K562 (cell line): Measurements from ENCODE around the gene ZRANB3. TPM values are rescaled to one million over a fixed set of nuclear protein-coding genes. Genes with fewer than 3 reads are reported as not detected.

Experiments used
- ATAC-seq: fragments of 200-7000 bp; cut with Tn5 transposase; 3 replicates; pipeline ENCODE4 v1.9.1; 2020; ENCODE audit warnings: moderate library complexity
- BruUV-seq: library from RNA; stranded (reverse); fragments of 400-500 nt; replicated peaks from 2 replicates; lab custom pipeline; 2021; lab: Mats Ljungman, UMichigan
- CTCF ChIA-PET: fragments of 300-600 bp; formaldehyde crosslinking; extraction: SDS; loops from one replicate; lab custom pipeline; 2021; ENCODE audit warnings: low intra/inter-chr PET ratio; lab: Yijun Ruan, JAX
- POLR2A ChIA-PET: fragments of 300-600, 350-650 bp; sonication (Branson Sonifier 250); formaldehyde crosslinking; extraction: SDS; loops from one replicate; lab custom pipeline; 2021; ENCODE audit warnings: antibody characterized with exemption, inconsistent platforms; lab: Yijun Ruan, JAX
- DNase-seq, 4 experiments: peaks; one replicate each; pipeline versions ENCODE4 v3.0.0 to v3.0.0-alpha.2; 2011 to 2018; ENCODE audit warnings: low spot score in 3 of 4, mixed read lengths in 3 of 4; ENCODE audit errors: extremely low read depth in 1 of 4
- FAIRE-seq: peaks from 2 replicates; lab custom pipeline; 2011; peaks lifted over from hg19 to GRCh38; lab: Jason Lieb, UNC
- H2AFZ ChIP-seq: 2 replicates; pipeline ENCODE4 v1.6.0; 2011; ENCODE audit warnings: low read depth, low read length, control low read depth, inconsistent platforms
- H3K27ac ChIP-seq: fragments of 200-600 bp; 3 replicates; pipeline ENCODE4 v1.8.0; 2011; ENCODE audit warnings: low read depth, mild to moderate bottlenecking, control low read depth, inconsistent platforms, low read length, moderate library complexity, mixed read lengths; ENCODE audit errors: extremely low read depth
- H3K27me3 ChIP-seq, 2 experiments: fragments of 300-600 bp in 1 of 2; 2 replicates in 1 of 2; 3 replicates in 1 of 2; pipeline versions ENCODE4 v1.6.0 to v1.8.0; 2011; ENCODE audit warnings: inconsistent platforms in 2 of 2, low read length in 2 of 2, mild to moderate bottlenecking in 1 of 2, mixed read lengths in 1 of 2, moderate library complexity in 1 of 2; ENCODE audit not compliant: control insufficient read depth in 2 of 2, insufficient read depth in 2 of 2
- H3K36me3 ChIP-seq: fragments of 300-600 bp; 3 replicates; pipeline ENCODE4 v1.8.0; 2011; ENCODE audit warnings: mild to moderate bottlenecking, low read length, inconsistent platforms; ENCODE audit not compliant: control insufficient read depth, insufficient read depth
- H3K4me1 ChIP-seq, 2 experiments: fragments of 200-600 bp in 1 of 2; replicated peaks in 1 of 2; 2 replicates in 1 of 2; 3 replicates in 1 of 2; pipeline versions ENCODE4 v1.5.1 to v1.8.0; 2011; ENCODE audit warnings: inconsistent platforms in 2 of 2, low read length in 2 of 2, mild to moderate bottlenecking in 1 of 2, mixed read lengths in 1 of 2, moderate library complexity in 1 of 2; ENCODE audit not compliant: control insufficient read depth in 2 of 2, insufficient read depth in 2 of 2
- H3K4me2 ChIP-seq: 2 replicates; pipeline ENCODE4 v1.6.1; 2011; ENCODE audit warnings: low read length, control low read depth, inconsistent platforms, mixed read lengths; ENCODE audit not compliant: insufficient read depth
- H3K4me3 ChIP-seq: fragments of 200-600 bp; sonication (generic), shearing (Covaris generic); 2 replicates; pipeline ENCODE4 v1.5.1; 2016; ENCODE audit warnings: control low read depth, inconsistent platforms
- H3K79me2 ChIP-seq: fragments of 200-600 bp; 3 replicates; pipeline ENCODE4 v1.8.0; 2011; ENCODE audit warnings: low read length, inconsistent platforms; ENCODE audit not compliant: control insufficient read depth, insufficient read depth
- H3K9ac ChIP-seq, 2 experiments: 2 replicates each; pipeline versions ENCODE4 v1.6.0 to v1.6.1; 2011; ENCODE audit warnings: low read depth in 2 of 2, low read length in 2 of 2, control low read depth in 1 of 2, inconsistent platforms in 1 of 2, mild to moderate bottlenecking in 1 of 2, mixed read lengths in 1 of 2; ENCODE audit not compliant: insufficient read depth in 1 of 2
- H3K9me1 ChIP-seq: one replicate; pipeline ENCODE4 v1.6.0; 2011; ENCODE audit warnings: inconsistent platforms, mild to moderate bottlenecking, low read length, moderate library complexity; ENCODE audit not compliant: control insufficient read depth, insufficient read depth
- H3K9me3 ChIP-seq: replicated peaks from 2 replicates; pipeline ENCODE4 v1.5.1; 2011; ENCODE audit warnings: low read depth, low read length, inconsistent platforms; ENCODE audit not compliant: control insufficient read depth, insufficient read depth
- H4K20me1 ChIP-seq: replicated peaks from 2 replicates; pipeline ENCODE4 v1.6.1; 2011; ENCODE audit warnings: low read length, inconsistent platforms, mixed read lengths; ENCODE audit not compliant: control insufficient read depth, insufficient read depth
- EZH2 ChIP-seq: IDR thresholded peaks from 2 replicates; pipeline ENCODE4 v1.6.1; 2012; ENCODE audit warnings: low read depth, mild to moderate bottlenecking, inconsistent platforms, low read length, borderline replicate concordance
- FOXA1 ChIP-seq: fragments of 450-650 bp; IDR thresholded peaks from 2 replicates; pipeline ENCODE4 v1.6.1; 2016; ENCODE audit warnings: mild to moderate bottlenecking, borderline replicate concordance
- GTF2A2 ChIP-seq: IDR thresholded peaks from 2 replicates; pipeline ENCODE4 v1.6.1; 2016; ENCODE audit warnings: mild to moderate bottlenecking, missing genetic modification characterization, missing compliant biosample characterization
- ILK ChIP-seq: fragments of 450-650 bp; IDR thresholded peaks from 2 replicates; pipeline ENCODE4 v1.6.1; 2016; ENCODE audit warnings: missing genetic modification characterization, low read depth, mild to moderate bottlenecking, missing compliant biosample characterization, moderate library complexity, borderline replicate concordance
- NCOA2 ChIP-seq, 2 experiments: fragments of 450-650 bp; IDR thresholded peaks; 2 replicates each; pipeline ENCODE4 v1.6.1; 2018; ENCODE audit warnings: mild to moderate bottlenecking in 2 of 2, moderate library complexity in 1 of 2; ENCODE audit not compliant: partially characterized antibody in 2 of 2
- PHF20 ChIP-seq: fragments of 450-650 bp; IDR thresholded peaks from 2 replicates; pipeline ENCODE4 v1.6.1; 2018; ENCODE audit not compliant: partially characterized antibody
- RBBP5 ChIP-seq: fragments of 200-600 bp; sonication (generic); IDR thresholded peaks from 2 replicates; pipeline ENCODE4 v1.6.1; 2012; ENCODE audit warnings: borderline replicate concordance, mild to moderate bottlenecking, low read length, control low read depth, inconsistent platforms; ENCODE audit not compliant: insufficient read depth, poor library complexity, severe bottlenecking
- RBM25 ChIP-seq: fragments of 200-400 bp; formaldehyde crosslinking; IDR thresholded peaks from 2 replicates; pipeline ENCODE4 v1.6.1; 2018; ENCODE audit warnings: low read length, low read depth, moderate library complexity; ENCODE audit not compliant: severe bottlenecking
- SAFB2 ChIP-seq: fragments of 200-400 bp; formaldehyde crosslinking; IDR thresholded peaks from 2 replicates; pipeline ENCODE4 v1.6.1; 2018; ENCODE audit warnings: borderline replicate concordance, low read length, low read depth, moderate library complexity; ENCODE audit not compliant: severe bottlenecking
- SREBF1 ChIP-seq: fragments of 150-350 bp; IDR thresholded peaks from 2 replicates; pipeline ENCODE4 v1.6.1; 2014; ENCODE audit warnings: antibody characterized with exemption, low read depth, low read length, borderline replicate concordance
- ZBTB9 ChIP-seq: fragments of 450-650 bp; formaldehyde crosslinking; IDR thresholded peaks from 2 replicates; pipeline ENCODE4 v1.4.0; 2020; ENCODE audit warnings: mild to moderate bottlenecking, moderate library complexity
- ZNF143 ChIP-seq: sonication (generic); formaldehyde crosslinking; IDR thresholded peaks from 2 replicates; pipeline ENCODE4 v1.9.0; 2022; ENCODE audit warnings: mild to moderate bottlenecking, missing genetic modification reagents
- WGBS: fragments of 100-300 bp; shearing (Covaris generic); methylation state at CpG from one replicate; pipeline ENCODE4 v1.1.6; 2016; ENCODE audit warnings: low coverage, mixed read lengths; ENCODE audit not compliant: insufficient coverage; ENCODE audit errors: missing lambda C conversion rate; 5-methylcytosine and 5-hydroxymethylcytosine counted together
- in situ Hi-C: fragments of 300-500 bp; cut with MboI; formaldehyde crosslinking; loops from 4 replicates; pipeline ENCODE4 v1.15.0; 2018; ENCODE audit warnings: inconsistent platforms, mixed read lengths
- intact Hi-C: fragments of 100-400 bp; cut with micrococcal nuclease; formaldehyde crosslinking; loops from 2 replicates; pipeline ENCODE4 v1.14.2; 2022
- polyA plus RNA-seq, 8 experiments: library from polyadenylated mRNA; depleted of rRNA in 4 of 8; stranded (reverse) in 5 of 8; unstranded in 3 of 8; fragments of >200 nt; fragmentation: Nextera tagmentation in 2 of 8; fragmentation: Illumina TruSeq in 1 of 8; extraction: Ambion mirVana in 2 of 8; extraction: Trizol in 1 of 8; gene quantifications; 2 replicates each; pipeline versions ENCODE4 v1.2.1 to v1.2.3, GENCODE V29; 2011 to 2014; ENCODE audit warnings: inconsistent platforms in 1 of 8, missing spikeins in 1 of 8
- total RNA-seq, 7 experiments: library from RNA; depleted of rRNA in 6 of 7; stranded (reverse); fragments of >200 nt in 6 of 7; fragmentation: Illumina TruSeq in 2 of 7; extraction: Trizol in 2 of 7; gene quantifications; 2 replicates each; pipeline versions ENCODE4 v1.2.1 to v1.2.3, GENCODE V29; 2011 to 2021; ENCODE audit warnings: low replicate concordance in 1 of 7

The ZRANB3 gene
- total and polyA plus RNA-seq, 9 of the 15 experiments (the other 6 are each of a cell fraction or from before 2014, with no cell fraction given), result 8.6 to 21.3 (median 14.7) TPM

- no peaks in the 10 kb centered on the region for H4K20me1 ChIP-seq
- no peaks in the 10 kb centered on the region for H3K36me3 ChIP-seq
- ATAC-seq (no peak), DNase-seq (no peak), FAIRE-seq (no peak)
- ChIA-PET CTCF (no interaction called here), POLR2A (no interaction called here)
- no peaks in the 10 kb centered on the region for H3K9me3 ChIP-seq
- no peaks in the 10 kb centered on the region for H3K79me2 ChIP-seq
- H3K9ac ChIP-seq, result no peak overlapping the region
- no peaks in the 10 kb centered on the region for H3K4me1 ChIP-seq
- no peak overlapping the region for H3K27ac ChIP-seq
- no peaks in the 10 kb centered on the region for H3K27me3 ChIP-seq
- intact Hi-C loops, result no loop called here
- H3K4me2 ChIP-seq, result no peak overlapping the region
- in situ Hi-C loops, result no loop called here
- H3K9me1 ChIP-seq, result no peaks in the 10 kb centered on the region
- TF ChIP-seq RBBP5 (no peak), EZH2 (no peak), NCOA2 (IDR thresholded peaks at IDR 0.05; ENCODE audit: partially characterized antibody in 2 of 2) (no peak), RBM25 (no peak), SAFB2 (no peak), ILK (tag) (no peak), GTF2A2 (tag) (no peak), FOXA1 (no peak), SREBF1 (no peak), PHF20 (no peak), ZNF143 (CRISPR knock-in tag) (no peak), ZBTB9 (CRISPR knock-in tag) (no peak)
- H2AFZ ChIP-seq, result no peak overlapping the region
- no peak overlapping the region for H3K4me3 ChIP-seq
- WGBS, result 31% methylated on average over 5 of the region's 5 CpGs
- no TSS peak for BruUV-seq
Measured at GRCh38 chr2:135409436-135409835, 121.6 kb downstream of the ZRANB3 start.
